ENCODE results near the gene BID. TPM values are rescaled to one million over a fixed set of nuclear protein-coding genes. Genes with fewer than 3 reads are reported as not detected.
A peak's percentile ranks its signal among the peaks of the same experiment; 100 is the strongest.

Gene BID
- polyA plus RNA-seq, 2 donors: 9.0 to 19.3 TPM

- 86 to 89% methylated on average over 25 of the region's 25 CpGs for WGBS, 2 donors
- H3K4me3 ChIP-seq (ENCODE audit: low read depth in 1 of 2, low read length in 2 of 2): no peak overlapping the region
- no peaks in the 10 kb centered on the region for H3K4me1 ChIP-seq (ENCODE audit: control insufficient read depth in 2 of 2, insufficient read depth in 2 of 2, low read length in 1 of 2)
- no peaks in the 10 kb centered on the region for H3K9me3 ChIP-seq (ENCODE audit: control insufficient read depth in 2 of 2, insufficient read depth in 1 of 2, low read depth in 1 of 2, low read length in 1 of 2)
- no peak overlapping the region for H3K27ac ChIP-seq (ENCODE audit: low read depth in 2 of 2, low read length in 1 of 2)
- H3K36me3 ChIP-seq (ENCODE audit: control insufficient read depth in 2 of 2, insufficient read depth in 2 of 2, low read length in 1 of 2): peaks cover 0 to 13% of the 10 kb centered on the region in 2 donors
- no peaks in the 10 kb centered on the region for H3K27me3 ChIP-seq (ENCODE audit: control insufficient read depth in 1 of 2, insufficient read depth in 2 of 2, low read length in 2 of 2)
These were observed 20.7 kb upstream of the BID start for GRCh38 chr22:17794726-17795542.

- no peaks in the 10 kb centered on the region for H3K9me3 ChIP-seq (ENCODE audit: control insufficient read depth in 2 of 2, insufficient read depth in 1 of 2, low read depth in 1 of 2, low read length in 1 of 2)
- H3K36me3 ChIP-seq (ENCODE audit: control insufficient read depth in 2 of 2, insufficient read depth in 2 of 2, low read length in 1 of 2): peaks cover 0 to 21% of the 10 kb centered on the region in 2 donors
- no peak overlapping the region for H3K27ac ChIP-seq (ENCODE audit: low read depth in 2 of 2, low read length in 1 of 2)
- H3K27me3 ChIP-seq (ENCODE audit: control insufficient read depth in 1 of 2, insufficient read depth in 2 of 2, low read length in 2 of 2): no peaks in the 10 kb centered on the region
- H3K4me1 ChIP-seq (ENCODE audit: control insufficient read depth in 2 of 2, insufficient read depth in 2 of 2, low read length in 1 of 2): no peaks in the 10 kb centered on the region
- H3K4me3 ChIP-seq (ENCODE audit: low read depth in 1 of 2, low read length in 2 of 2): no peak overlapping the region
- WGBS, 2 donors: 84 to 89% methylated on average over 29 of the region's 29 CpGs
These were observed 18.7 kb upstream of the BID start for GRCh38 chr22:17792854-17793434.

- Histone ChIP-seq H3K9me3 (ENCODE audit: control insufficient read depth in 2 of 2, insufficient read depth in 1 of 2, low read depth in 1 of 2, low read length in 1 of 2) (no peaks in the 10 kb centered on the region), H3K27me3 (ENCODE audit: control insufficient read depth in 1 of 2, insufficient read depth in 2 of 2, low read length in 2 of 2) (no peaks in the 10 kb centered on the region), H3K4me1 (ENCODE audit: control insufficient read depth in 2 of 2, insufficient read depth in 2 of 2, low read length in 1 of 2) (no peaks in the 10 kb centered on the region), H3K4me3 (ENCODE audit: low read depth in 1 of 2, low read length in 2 of 2) (no peak overlapping the region), H3K36me3 (ENCODE audit: control insufficient read depth in 2 of 2, insufficient read depth in 2 of 2, low read length in 1 of 2) (peaks cover 0 to 21% of the 10 kb centered on the region in 2 donors), H3K27ac (ENCODE audit: low read depth in 2 of 2, low read length in 1 of 2) (no peak overlapping the region)
- 55 to 63% methylated on average over 5 of the region's 5 CpGs for WGBS, 2 donors
These were observed 18.0 kb upstream of the BID start for GRCh38 chr22:17792299-17792698.

- peaks cover 0 to 21% of the 10 kb centered on the region in 2 donors for H3K36me3 ChIP-seq (ENCODE audit: control insufficient read depth in 2 of 2, insufficient read depth in 2 of 2, low read length in 1 of 2)
- no peaks in the 10 kb centered on the region for H3K27me3 ChIP-seq (ENCODE audit: control insufficient read depth in 1 of 2, insufficient read depth in 2 of 2, low read length in 2 of 2)
- H3K27ac ChIP-seq (ENCODE audit: low read depth in 2 of 2, low read length in 1 of 2): no peak overlapping the region
- no peak overlapping the region for H3K4me3 ChIP-seq (ENCODE audit: low read depth in 1 of 2, low read length in 2 of 2)
- peaks cover 0 to 8% of the 10 kb centered on the region in 2 donors for H3K4me1 ChIP-seq (ENCODE audit: control insufficient read depth in 2 of 2, insufficient read depth in 2 of 2, low read length in 1 of 2)
- 89 to 91% methylated on average over 21 of the region's 21 CpGs for WGBS, 2 donors
- H3K9me3 ChIP-seq (ENCODE audit: control insufficient read depth in 2 of 2, insufficient read depth in 1 of 2, low read depth in 1 of 2, low read length in 1 of 2): no peaks in the 10 kb centered on the region
These were observed 16.9 kb upstream of the BID start for GRCh38 chr22:17791196-17791595.

- no peak overlapping the region for H3K27ac ChIP-seq (ENCODE audit: low read depth in 2 of 2, low read length in 1 of 2)
- H3K27me3 ChIP-seq (ENCODE audit: control insufficient read depth in 1 of 2, insufficient read depth in 2 of 2, low read length in 2 of 2): no peaks in the 10 kb centered on the region
- peaks cover 0 to 21% of the 10 kb centered on the region in 2 donors for H3K36me3 ChIP-seq (ENCODE audit: control insufficient read depth in 2 of 2, insufficient read depth in 2 of 2, low read length in 1 of 2)
- H3K4me1 ChIP-seq (ENCODE audit: control insufficient read depth in 2 of 2, insufficient read depth in 2 of 2, low read length in 1 of 2): peaks cover 0 to 8% of the 10 kb centered on the region in 2 donors
- H3K4me3 ChIP-seq (ENCODE audit: low read depth in 1 of 2, low read length in 2 of 2): no peak overlapping the region
- WGBS, 2 donors: 89 to 90% methylated on average over 27 of the region's 27 CpGs
- no peaks in the 10 kb centered on the region for H3K9me3 ChIP-seq (ENCODE audit: control insufficient read depth in 2 of 2, insufficient read depth in 1 of 2, low read depth in 1 of 2, low read length in 1 of 2)
These were observed 15.3 kb upstream of the BID start for GRCh38 chr22:17789379-17790200.

- Histone ChIP-seq H3K36me3 (ENCODE audit: control insufficient read depth in 2 of 2, insufficient read depth in 2 of 2, low read length in 1 of 2) (peaks cover 0 to 21% of the 10 kb centered on the region in 2 donors), H3K27me3 (ENCODE audit: control insufficient read depth in 1 of 2, insufficient read depth in 2 of 2, low read length in 2 of 2) (no peaks in the 10 kb centered on the region), H3K27ac (ENCODE audit: low read depth in 2 of 2, low read length in 1 of 2) (no peak overlapping the region), H3K9me3 (ENCODE audit: control insufficient read depth in 2 of 2, insufficient read depth in 1 of 2, low read depth in 1 of 2, low read length in 1 of 2) (no peaks in the 10 kb centered on the region), H3K4me1 (ENCODE audit: control insufficient read depth in 2 of 2, insufficient read depth in 2 of 2, low read length in 1 of 2) (peaks cover 0 to 8% of the 10 kb centered on the region in 2 donors), H3K4me3 (ENCODE audit: low read depth in 1 of 2, low read length in 2 of 2) (no peak overlapping the region)
- whole genome bisulfite sequencing, 2 donors: 87 to 92% methylated on average over 32 of the region's 32 CpGs
These were observed 14.5 kb upstream of the BID start for GRCh38 chr22:17788528-17789378.

- Histone ChIP-seq H3K27me3 (ENCODE audit: control insufficient read depth in 1 of 2, insufficient read depth in 2 of 2, low read length in 2 of 2) (no peaks in the 10 kb centered on the region), H3K4me3 (ENCODE audit: low read depth in 1 of 2, low read length in 2 of 2) (no peak overlapping the region), H3K9me3 (ENCODE audit: control insufficient read depth in 2 of 2, insufficient read depth in 1 of 2, low read depth in 1 of 2, low read length in 1 of 2) (no peaks in the 10 kb centered on the region), H3K36me3 (ENCODE audit: control insufficient read depth in 2 of 2, insufficient read depth in 2 of 2, low read length in 1 of 2) (peaks cover 0 to 19% of the 10 kb centered on the region in 2 donors), H3K4me1 (ENCODE audit: control insufficient read depth in 2 of 2, insufficient read depth in 2 of 2, low read length in 1 of 2) (peaks cover 3 to 8% of the 10 kb centered on the region in 2 donors), H3K27ac (ENCODE audit: low read depth in 2 of 2, low read length in 1 of 2) (no peak overlapping the region)
- 91% methylated on average over 21 of the region's 21 CpGs for WGBS, 2 donors
These were observed 13.6 kb upstream of the BID start for GRCh38 chr22:17787716-17788330.

- Histone ChIP-seq H3K4me3 (ENCODE audit: low read depth in 1 of 2, low read length in 2 of 2) (no peak overlapping the region), H3K36me3 (ENCODE audit: control insufficient read depth in 2 of 2, insufficient read depth in 2 of 2, low read length in 1 of 2) (peaks cover 0 to 19% of the 10 kb centered on the region in 2 donors), H3K27ac (ENCODE audit: low read depth in 2 of 2, low read length in 1 of 2) (peak overlapping the region in 1 of 2 donors; percentile 18), H3K9me3 (ENCODE audit: control insufficient read depth in 2 of 2, insufficient read depth in 1 of 2, low read depth in 1 of 2, low read length in 1 of 2) (no peaks in the 10 kb centered on the region), H3K27me3 (ENCODE audit: control insufficient read depth in 1 of 2, insufficient read depth in 2 of 2, low read length in 2 of 2) (no peaks in the 10 kb centered on the region), H3K4me1 (ENCODE audit: control insufficient read depth in 2 of 2, insufficient read depth in 2 of 2, low read length in 1 of 2) (peaks cover 5 to 9% of the 10 kb centered on the region in 2 donors)
- WGBS, 2 donors: 56 to 70% methylated on average over 8 of the region's 8 CpGs
These were observed 13.0 kb upstream of the BID start for GRCh38 chr22:17787241-17787640.

Data from esophagus (tissue), 2 donors.